IMR-90 (cell line): ENCODE measurements around the gene PKD2L1. TPM values are rescaled to one million over a fixed set of nuclear protein-coding genes. Genes with fewer than 3 reads are reported as not detected.

Experiments used
- ATAC-seq: fragments of 200-7000 bp; cut with Tn5 transposase; 2 replicates; pipeline ENCODE4 v1.9.1; 2020; ENCODE audit warnings: low read depth, mild to moderate bottlenecking, moderate library complexity
- BruUV-seq: library from RNA; stranded (reverse); fragments of 400-500 nt; replicated peaks from 2 replicates; lab custom pipeline; 2021; lab: Mats Ljungman, UMichigan
- CTCF ChIA-PET: fragments of 300-600 bp; formaldehyde crosslinking; extraction: SDS; loops from one replicate; lab custom pipeline; 2021; ENCODE audit warnings: antibody characterized with exemption; lab: Yijun Ruan, JAX
- POLR2A ChIA-PET: fragments of 300-600 bp; sonication (Branson Sonifier 250); formaldehyde crosslinking; loops from one replicate; lab custom pipeline; 2022; ENCODE audit warnings: antibody characterized with exemption; ENCODE audit not compliant: unreplicated experiment; lab: Charles Lee
- DNase-seq: peaks from one replicate; pipeline ENCODE4 v3.0.0; 2013
- H2AFZ ChIP-seq: replicated peaks from 2 replicates; pipeline ENCODE3; 2013; ENCODE audit warnings: low read length, mild to moderate bottlenecking; ENCODE audit not compliant: poor library complexity
- H2AK5ac ChIP-seq: 2 replicates; pipeline ENCODE4 v1.6.1; 2013; ENCODE audit warnings: low read depth, low read length, inconsistent platforms
- H2AK9ac ChIP-seq: replicated peaks from 2 replicates; pipeline ENCODE3; 2013; ENCODE audit warnings: mild to moderate bottlenecking, low read depth, low read length, moderate library complexity; ENCODE audit not compliant: poor library complexity
- H2BK120ac ChIP-seq: 2 replicates; pipeline ENCODE4 v1.6.1; 2013; ENCODE audit warnings: low read depth, low read length, inconsistent platforms
- H2BK15ac ChIP-seq: 3 replicates; pipeline ENCODE4 v1.6.1; 2013; ENCODE audit warnings: low read depth, low read length, inconsistent platforms
- H2BK20ac ChIP-seq: 2 replicates; pipeline ENCODE4 v1.6.1; 2013; ENCODE audit warnings: low read depth, mild to moderate bottlenecking, inconsistent platforms, low read length, moderate library complexity
- H2BK5ac ChIP-seq: 2 replicates; pipeline ENCODE4 v1.6.1; 2013; ENCODE audit warnings: mild to moderate bottlenecking, low read depth, low read length, inconsistent platforms; ENCODE audit not compliant: poor library complexity, severe bottlenecking
- H3K14ac ChIP-seq: replicated peaks from 2 replicates; pipeline ENCODE4 v1.6.1; 2013; ENCODE audit warnings: low read depth, low read length, inconsistent platforms
- H3K18ac ChIP-seq: 2 replicates; pipeline ENCODE4 v1.6.1; 2013; ENCODE audit warnings: low read depth, low read length, control low read depth
- H3K23ac ChIP-seq: 2 replicates; pipeline ENCODE4 v1.6.1; 2013; ENCODE audit warnings: low read depth, low read length, inconsistent platforms
- H3K27ac ChIP-seq: 2 replicates; pipeline ENCODE4 v1.5.1; 2013; ENCODE audit warnings: mild to moderate bottlenecking, control low read depth, low read length; ENCODE audit not compliant: insufficient read depth
- H3K27me3 ChIP-seq: 2 replicates; pipeline ENCODE4 v1.6.1; 2013; ENCODE audit warnings: low read length; ENCODE audit not compliant: control insufficient read depth, insufficient read depth
- H3K36me3 ChIP-seq: 2 replicates; pipeline ENCODE4 v1.6.1; 2013; ENCODE audit warnings: low read length, mixed read lengths; ENCODE audit not compliant: control insufficient read depth, insufficient read depth
- H3K4ac ChIP-seq: 2 replicates; pipeline ENCODE4 v1.6.1; 2013; ENCODE audit warnings: low read depth, low read length, inconsistent platforms
- H3K4me1 ChIP-seq: 2 replicates; pipeline ENCODE4 v1.6.1; 2013; ENCODE audit warnings: low read length, mixed read lengths; ENCODE audit not compliant: control insufficient read depth, insufficient read depth
- H3K4me2 ChIP-seq: 2 replicates; pipeline ENCODE4 v1.6.1; 2013; ENCODE audit warnings: low read depth, mild to moderate bottlenecking, control low read depth, low read length, moderate library complexity
- H3K4me3 ChIP-seq: 2 replicates; pipeline ENCODE4 v1.5.1; 2013; ENCODE audit warnings: low read depth, mild to moderate bottlenecking, control low read depth, low read length, moderate library complexity; ENCODE audit not compliant: insufficient read depth
- H3K56ac ChIP-seq: 2 replicates; pipeline ENCODE4 v1.6.1; 2013; ENCODE audit warnings: low read length, inconsistent platforms; ENCODE audit not compliant: insufficient read depth; ENCODE audit errors: extremely low read depth
- H3K79me1 ChIP-seq, 2 experiments: 2 replicates each; pipeline ENCODE4 v1.6.1; 2013; ENCODE audit warnings: low read length in 2 of 2, inconsistent platforms in 1 of 2, low read depth in 1 of 2
- H3K9ac ChIP-seq: 2 replicates; pipeline ENCODE4 v1.6.1; 2013; ENCODE audit warnings: low read depth, low read length, control low read depth
- H3K9me1 ChIP-seq: 2 replicates; pipeline ENCODE4 v1.6.1; 2013; ENCODE audit warnings: low read length, inconsistent platforms; ENCODE audit not compliant: insufficient read depth
- H3K9me3 ChIP-seq: 2 replicates; pipeline ENCODE4 v1.6.1; 2013; ENCODE audit warnings: low read length; ENCODE audit not compliant: control insufficient read depth, insufficient read depth
- H4K20me1 ChIP-seq: 2 replicates; pipeline ENCODE4 v1.6.1; 2013; ENCODE audit warnings: low read length, inconsistent platforms; ENCODE audit not compliant: insufficient read depth
- H4K5ac ChIP-seq: 2 replicates; pipeline ENCODE4 v1.6.1; 2013; ENCODE audit warnings: mild to moderate bottlenecking, low read depth, low read length, control low read depth
- H4K8ac ChIP-seq, 2 experiments: 2 replicates each; pipeline ENCODE4 v1.6.1; 2013; ENCODE audit warnings: low read depth in 2 of 2, low read length in 2 of 2, control low read depth in 1 of 2, inconsistent platforms in 1 of 2
- H4K91ac ChIP-seq: 2 replicates; pipeline ENCODE4 v1.6.1; 2013; ENCODE audit warnings: low read depth, low read length, inconsistent platforms; ENCODE audit not compliant: insufficient read depth
- FOS ChIP-seq: fragments of 150-350 bp; IDR thresholded peaks from 2 replicates; pipeline ENCODE4 v1.6.1; 2016; ENCODE audit warnings: low read depth, low read length
- MXI1 ChIP-seq: IDR thresholded peaks from 2 replicates; pipeline ENCODE4 v1.6.1; 2012; ENCODE audit warnings: low read depth, mild to moderate bottlenecking, low read length, moderate library complexity, borderline replicate concordance
- WGBS, 2 experiments: methylation state at CpG; one replicate each; pipeline versions ENCODE4 v1.1.5 to v1.1.7; 2013; ENCODE audit warnings: missing lambda C conversion rate in 2 of 2; ENCODE audit not compliant: insufficient read length in 1 of 2; ENCODE audit errors: extremely low coverage in 2 of 2; 5-methylcytosine and 5-hydroxymethylcytosine counted together
- dilution Hi-C: fragments of 300-500 bp; cut with HindIII; formaldehyde crosslinking; loops from one replicate; pipeline ENCODE4 v1.14.3; 2018; ENCODE audit warnings: low sequenced_read_pairs; ENCODE audit not compliant: unreplicated experiment
- in situ Hi-C: fragments of 300-500 bp; cut with MboI; formaldehyde crosslinking; loops from 3 replicates; pipeline ENCODE4 v1.14.3; 2019; ENCODE audit warnings: low sequenced_read_pairs, inconsistent platforms, mixed read lengths
- intact Hi-C: fragments of 100-400 bp; cut with micrococcal nuclease; formaldehyde crosslinking; loops from 2 replicates; pipeline ENCODE4 v1.10.0; 2022
- polyA plus RNA-seq, 3 experiments: library from polyadenylated mRNA; depleted of rRNA; stranded (reverse); fragments of >200 nt; gene quantifications; 2 replicates each; pipeline ENCODE4 v1.2.3, GENCODE V29; 2012; ENCODE audit warnings: low replicate concordance in 1 of 3
- total RNA-seq: library from RNA; depleted of rRNA; stranded (reverse); fragments of >200 nt; gene quantifications from 2 replicates; pipeline ENCODE4 v1.2.3, GENCODE V29; 2012

PKD2L1 gene
- total and polyA plus RNA-seq, 2 of the 4 experiments (the other 2 are of a cell fraction): not detected

DNA sequence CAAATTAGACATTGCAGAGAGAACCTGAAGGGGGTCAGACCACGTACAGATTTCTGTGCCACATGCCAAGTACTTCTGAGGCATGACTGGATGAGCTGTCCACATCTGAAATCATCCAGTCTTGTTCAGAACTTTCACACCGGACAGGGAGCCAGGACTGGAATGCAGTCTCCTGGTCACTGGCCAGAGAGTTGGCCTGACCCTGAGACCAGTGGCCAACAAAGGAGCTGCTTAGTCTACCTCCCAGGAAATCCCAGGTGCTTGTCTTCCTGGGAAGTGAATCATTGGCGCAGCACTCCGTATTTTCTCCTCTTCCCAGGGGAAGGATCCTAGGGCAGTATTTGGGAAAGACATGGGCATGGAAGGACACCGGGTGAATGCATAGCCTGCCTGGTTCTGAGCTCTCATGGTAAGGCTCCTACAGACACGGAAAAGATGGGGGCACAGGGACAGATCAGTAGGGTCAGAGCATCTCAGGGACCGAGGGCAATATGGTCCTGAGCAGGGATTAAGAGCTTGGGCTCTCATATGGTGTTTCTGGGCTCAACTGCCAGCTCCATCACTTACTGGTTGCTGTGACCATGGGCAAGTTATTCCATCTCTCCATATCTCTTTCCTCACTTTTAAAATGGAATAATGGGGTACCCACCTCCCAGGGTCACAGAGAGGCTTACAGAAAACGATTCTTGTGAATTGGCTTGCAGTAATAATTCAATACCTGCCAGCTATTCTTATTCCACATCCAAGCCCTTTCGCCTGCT lies 15.7 kb upstream of the PKD2L1 start:
- Histone ChIP-seq H2BK20ac (0 out of 2 replicates have a peak overlapping the region, but pooled peaks have one; percentile 39), H4K20me1 (peaks cover 31% of the 10 kb centered on the region; the same call in 1 of the 2 replicates), H2AFZ (peak overlapping the region; percentile 88), H3K14ac (peak overlapping the region; percentile 70), H3K4me1 (peaks cover 22% of the 10 kb centered on the region), H2AK5ac (peak overlapping the region; percentile 45; the same call in 1 of the 2 replicates), H3K18ac (no peak overlapping the region), H4K5ac (peak overlapping the region; percentile 27; the same call in 1 of the 2 replicates), H2BK5ac (no peak overlapping the region), H3K9me3 (no peaks in the 10 kb centered on the region), H3K4me2 (peak overlapping the region; percentile 89), H2AK9ac (peak overlapping the region; percentile 73), H3K79me1 (peaks cover 12 to 33% of the 10 kb centered on the region in 2 experiments), H3K36me3 (peaks cover 14% of the 10 kb centered on the region), H3K27ac (no peak overlapping the region), H3K4me3 (peak overlapping the region; percentile 92), H3K9ac (peak overlapping the region; percentile 44), H2BK120ac (0 out of 2 replicates have a peak overlapping the region, but pooled peaks have one; percentile 11), H3K56ac (no peak overlapping the region), H4K8ac (peak overlapping the region in 1 of 2 experiments; percentile 42; a peak in 1 of 4 replicates), H4K91ac (0 out of 2 replicates have a peak overlapping the region, but pooled peaks have one; percentile 16), H2BK15ac (peak overlapping the region; percentile 32; the same call in 1 of the 3 replicates), H3K23ac (peak overlapping the region; percentile 48), H3K9me1 (peaks cover 10% of the 10 kb centered on the region), H3K4ac (peak overlapping the region; percentile 57), H3K27me3 (no peaks in the 10 kb centered on the region)
- DNase-seq (peak; percentile 74), ATAC-seq (no peak)
- in situ Hi-C loops: loop anchor here (25.0 kb wide), 1 partner anchor 542 kb away; no protein-coding TSS in a partner anchor
- TF ChIP-seq MXI1: peak; percentile 83; the same call in 1 of the 2 replicates
- TF ChIP-seq FOS: no peak
- dilution Hi-C loops: no loop called here
- intact Hi-C loops: loop anchor here (2.0 kb wide), 1 partner anchor 27 kb away; no protein-coding TSS in a partner anchor
- CTCF ChIA-PET: interaction anchor here (1.1 to 1.9 kb wide), 3 partner anchors 22 to 163 kb away, joined by 3 to 5 read pairs (median 4); no protein-coding TSS in a partner anchor
- POLR2A ChIA-PET: no interaction called here
- no TSS peak for BruUV-seq
- WGBS, 2 experiments: 33% methylated on average over 2 of the region's 9 CpGs; no CpG with 5 or more reads in 1 of the 2 experiments
